Fibroblast of peridontal ligament (primary cell): Measurements from ENCODE around the gene MYL11.
"Not testable (repeated sequence)": the region's sequence is repeated elsewhere in the genome, so short reads cannot be mapped to it uniquely, and the experiment has no call there.

Experiments
- DNase-seq: peaks from one replicate; pipeline ENCODE4 v3.0.0-alpha.2; 2010; ENCODE audit errors: extremely low read depth

MYL11 gene

DNA sequence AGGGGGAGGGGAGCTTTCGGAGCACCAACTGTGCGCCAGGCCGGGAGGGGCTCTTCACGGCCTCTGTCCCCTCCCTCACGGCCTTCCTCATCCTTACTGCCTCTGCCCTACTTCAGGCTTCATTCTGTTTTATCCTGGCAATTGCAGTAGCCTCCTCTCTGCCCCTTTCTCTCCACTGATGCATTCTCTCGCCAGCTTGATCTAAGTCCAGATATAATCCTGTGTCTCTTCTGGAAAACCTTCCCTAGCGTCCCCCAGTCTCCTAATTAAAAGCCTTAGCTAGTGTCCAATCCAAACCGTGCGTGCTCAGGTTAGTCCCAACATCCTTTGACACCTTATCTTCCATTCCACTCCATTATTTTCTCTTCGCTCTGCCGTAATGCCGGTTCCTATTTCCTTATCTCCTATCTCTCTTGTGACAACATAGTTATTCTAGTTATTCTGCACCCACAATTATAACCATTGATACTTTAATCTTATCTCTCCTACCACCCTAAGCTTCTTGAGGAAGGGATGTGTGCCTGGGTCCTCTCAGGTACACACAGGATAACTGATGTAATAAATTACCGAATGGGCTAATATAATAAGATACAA lies 21.5 kb downstream of the MYL11 start:
- no peak for DNase-seq

GRCh38 chr16:30396627-30397026 lies 22.0 kb downstream of the MYL11 start:
- DNase-seq, result not testable (repeated sequence)

DNA sequence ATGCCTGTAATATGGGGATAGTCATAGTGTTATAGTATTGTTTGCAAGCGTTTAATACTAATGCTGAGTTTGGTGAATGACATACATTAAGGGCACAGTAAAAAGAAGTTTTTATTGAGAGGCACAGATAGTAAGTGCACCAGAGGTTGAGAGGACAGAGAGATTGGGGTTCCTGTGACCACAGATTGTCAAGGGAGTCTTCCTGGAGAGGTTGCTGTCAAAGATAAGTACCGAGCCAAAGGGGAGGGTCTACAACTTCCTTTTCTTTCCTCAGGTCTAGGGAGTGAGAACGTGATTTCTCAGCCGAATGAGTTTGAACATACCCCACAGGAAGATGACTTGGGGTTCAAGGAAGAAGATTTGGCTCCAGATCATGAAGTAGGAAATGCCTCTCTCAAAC lies 22.5 kb downstream of the MYL11 start:
- DNase-seq, result no peak

DNA sequence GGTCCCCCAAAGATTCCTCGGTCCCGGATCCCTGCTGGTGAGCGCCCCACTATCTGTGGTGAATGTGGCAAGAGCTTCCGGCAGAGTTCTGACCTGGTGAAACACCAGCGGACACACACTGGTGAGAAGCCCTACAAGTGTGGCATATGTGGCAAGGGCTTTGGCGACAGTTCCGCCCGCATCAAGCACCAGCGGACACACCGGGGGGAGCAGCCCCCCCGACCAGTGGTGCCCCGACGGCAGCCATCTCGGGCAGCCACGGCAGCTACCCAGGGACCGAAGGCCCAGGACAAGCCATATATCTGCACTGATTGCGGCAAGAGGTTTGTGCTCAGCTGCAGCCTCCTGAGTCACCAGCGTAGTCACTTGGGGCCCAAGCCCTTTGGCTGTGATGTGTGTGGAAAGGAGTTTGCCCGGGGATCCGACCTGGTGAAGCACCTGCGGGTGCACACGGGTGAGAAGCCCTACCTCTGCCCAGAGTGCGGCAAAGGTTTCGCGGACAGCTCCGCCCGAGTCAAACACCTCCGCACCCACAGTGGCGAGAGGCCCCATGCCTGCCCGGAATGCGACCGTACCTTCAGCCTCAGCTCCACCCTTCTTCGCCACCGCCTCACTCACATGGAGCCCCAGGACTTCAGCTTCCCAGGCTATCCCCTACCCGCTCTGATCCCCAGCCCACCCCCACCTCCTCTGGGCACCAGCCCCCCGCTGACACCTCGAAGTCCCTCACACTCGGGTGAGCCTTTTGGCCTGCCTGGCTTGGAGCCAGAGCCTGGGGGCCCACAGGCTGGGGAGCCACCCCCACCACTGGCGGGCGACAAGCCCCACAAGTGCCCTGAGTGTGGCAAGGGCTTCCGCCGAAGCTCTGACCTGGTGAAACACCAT lies 23.4 kb downstream of the MYL11 start:
- DNase-seq, result no peak

GRCh38 chr16:30398661-30399434 lies 24.2 kb downstream of the MYL11 start:
- DNase-seq, result no peak

GRCh38 chr16:30399435-30400186 lies 25.0 kb downstream of the MYL11 start:
- DNase-seq, result no peak

GRCh38 chr16:30401768-30402425 lies 27.3 kb downstream of the MYL11 start:
- no peak for DNase-seq

DNA sequence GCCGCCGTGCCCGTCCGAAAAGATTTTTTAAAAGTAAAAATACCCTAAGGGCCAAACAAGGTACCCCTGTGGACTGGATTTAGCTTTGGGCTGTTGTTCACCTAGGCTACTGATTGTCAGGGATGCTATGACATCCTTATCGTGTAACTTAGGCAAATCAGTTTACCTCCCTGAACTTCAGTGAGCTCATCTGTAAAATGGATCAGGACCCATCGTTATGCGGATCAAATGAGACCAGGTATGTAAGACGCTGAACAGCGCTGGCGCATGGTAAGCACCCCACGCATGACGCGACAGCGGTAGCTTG lies 32.1 kb downstream of the MYL11 start:
- no peak for DNase-seq

DNA sequence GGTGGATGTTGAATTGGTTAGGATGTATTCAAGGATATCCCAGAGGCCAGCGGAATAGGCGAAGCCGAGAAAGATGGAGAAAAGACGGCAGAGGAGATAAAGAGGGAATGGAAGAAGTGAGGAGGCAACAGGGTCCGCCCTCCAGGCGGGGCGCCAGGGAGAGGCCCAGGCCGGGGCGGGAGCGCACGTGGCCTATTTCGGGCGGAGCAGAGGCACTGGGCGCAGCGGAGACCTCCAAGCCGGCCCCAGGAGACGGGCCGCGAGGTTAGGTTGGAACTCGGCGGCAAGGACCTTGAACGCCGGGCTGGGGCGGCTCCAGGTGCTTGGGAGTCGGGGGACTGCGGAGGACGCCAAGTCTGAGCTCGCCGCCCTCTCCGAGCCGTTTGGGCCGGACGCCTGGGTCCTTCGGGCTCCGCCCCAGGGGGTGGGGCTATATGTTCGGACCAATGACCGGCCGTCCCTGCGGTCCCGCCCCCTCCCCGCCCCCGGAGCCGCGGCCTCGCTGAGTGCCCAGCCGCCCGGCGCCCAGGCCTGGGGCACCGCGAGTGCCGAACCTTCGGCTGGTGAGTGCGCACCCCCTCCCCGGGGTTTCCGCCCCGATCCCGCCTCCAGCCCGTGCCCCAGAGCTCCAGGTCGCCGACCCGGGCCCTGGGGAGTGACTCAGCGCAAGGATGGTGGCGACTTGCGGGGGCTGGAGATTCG lies 32.7 kb downstream of the MYL11 start, which contains the start of gene ZNF771:
TSS of gene ZNF771 (plus strand) at position 505 of the 702 bp plus-strand sequence. CDS start 448 bp downstream, outside the sequence.
- peak; percentile 81 for DNase-seq

DNA sequence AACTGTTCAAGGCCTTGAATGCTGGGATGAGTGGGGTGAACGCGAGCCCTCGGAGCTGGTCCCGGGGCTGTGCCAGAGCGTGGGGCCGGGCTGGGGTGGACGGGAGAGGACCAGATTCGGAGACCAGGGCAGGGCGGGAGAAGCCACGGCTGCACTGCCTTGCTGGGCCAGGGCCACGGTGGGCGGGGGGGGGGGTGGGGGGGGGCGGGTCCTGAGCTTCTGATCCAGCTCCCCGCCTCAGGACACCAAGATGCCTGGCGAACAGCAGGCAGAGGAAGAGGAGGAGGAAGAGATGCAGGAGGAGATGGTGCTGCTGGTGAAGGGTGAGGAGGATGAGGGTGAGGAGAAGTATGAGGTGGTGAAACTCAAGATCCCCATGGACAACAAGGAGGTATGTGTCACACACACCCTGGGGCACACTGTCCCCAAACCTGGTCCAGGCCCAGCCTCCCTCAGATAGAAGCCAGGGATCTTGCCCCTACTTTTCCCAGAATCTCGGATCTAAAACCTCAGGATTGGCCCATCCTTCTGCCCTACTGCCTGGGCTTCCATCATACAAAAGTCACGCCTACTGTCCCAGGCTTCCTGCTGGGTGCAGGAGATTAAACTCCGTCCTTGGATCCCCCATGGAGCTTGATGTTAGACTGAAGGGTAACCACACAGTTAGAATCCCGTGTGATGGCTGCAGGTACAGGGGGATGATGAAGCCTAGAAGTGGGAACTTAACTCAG lies 33.4 kb downstream of the MYL11 start:
- DNase-seq, result no peak

GRCh38 chr16:30409125-30410060 lies 34.8 kb downstream of the MYL11 start:
- DNase-seq, result peak; percentile 84

GRCh38 chr16:30413112-30413806 lies 38.7 kb downstream of the MYL11 start:
- DNase-seq, result no peak

DNA sequence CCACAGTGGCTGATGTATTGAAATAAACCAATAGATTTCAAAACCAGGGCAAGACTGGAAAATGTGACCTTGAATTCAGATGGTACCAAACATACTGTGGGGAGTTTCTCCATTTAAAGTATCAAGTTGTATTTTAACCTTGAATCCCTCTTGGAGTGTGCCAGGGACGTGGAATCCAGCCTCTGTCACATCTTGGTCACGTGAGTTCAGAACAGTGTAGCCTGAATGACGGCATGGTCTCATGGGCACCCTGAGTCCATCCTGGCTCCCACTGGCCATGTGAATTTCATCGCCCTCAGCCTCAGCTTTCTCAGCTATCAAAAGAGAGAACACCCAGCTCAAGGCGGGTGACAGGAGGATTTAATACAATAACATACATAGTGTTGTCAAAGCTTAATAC lies 39.6 kb downstream of the MYL11 start:
- DNase-seq, result no peak

- DNase-seq, result no peak
These were observed 41.5 kb downstream of the MYL11 start for GRCh38 chr16:30416047-30416603.

DNA sequence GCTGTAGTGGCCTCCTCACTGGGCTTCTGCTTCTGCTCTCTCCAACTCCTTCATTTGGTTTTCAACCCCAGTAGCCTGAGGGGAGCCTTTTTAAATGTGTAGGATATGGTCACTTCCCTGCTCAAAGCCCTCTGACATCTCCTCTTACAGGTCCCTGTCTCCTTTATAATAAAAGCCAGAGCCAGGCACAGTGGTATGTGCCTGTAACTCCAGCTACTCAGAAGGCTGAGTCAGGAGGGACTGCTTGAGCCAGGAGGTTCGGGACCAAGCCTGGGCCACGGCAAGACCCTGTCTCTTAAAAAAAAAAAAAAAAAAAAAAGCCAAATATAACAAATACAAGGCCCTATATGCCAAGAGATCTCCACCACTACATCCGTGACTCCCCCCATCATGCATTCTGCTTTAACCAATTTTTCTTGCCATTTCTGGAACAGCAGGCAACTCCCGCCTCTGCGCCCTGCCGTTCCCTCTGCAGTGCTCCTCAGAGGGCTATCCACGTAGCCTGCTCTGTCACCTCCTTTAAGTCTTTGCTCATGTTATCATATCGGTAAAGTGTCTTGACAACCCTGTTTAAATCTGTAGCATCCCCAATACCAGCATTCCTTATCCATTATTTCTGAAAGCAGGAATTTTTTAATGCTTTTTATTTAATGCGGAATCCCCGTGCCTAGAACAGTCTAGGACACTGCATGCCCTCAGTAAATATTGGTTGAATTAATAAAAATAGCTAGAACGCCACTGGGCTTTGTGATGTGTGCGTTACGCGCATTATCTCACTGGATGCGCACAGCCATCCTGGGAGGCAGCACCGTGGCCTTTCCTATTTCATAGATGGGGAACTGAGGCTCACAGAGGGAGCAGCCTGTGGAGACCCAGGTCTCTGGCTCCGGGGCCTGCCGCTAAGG lies 42.3 kb downstream of the MYL11 start:
- no peak for DNase-seq

DNA sequence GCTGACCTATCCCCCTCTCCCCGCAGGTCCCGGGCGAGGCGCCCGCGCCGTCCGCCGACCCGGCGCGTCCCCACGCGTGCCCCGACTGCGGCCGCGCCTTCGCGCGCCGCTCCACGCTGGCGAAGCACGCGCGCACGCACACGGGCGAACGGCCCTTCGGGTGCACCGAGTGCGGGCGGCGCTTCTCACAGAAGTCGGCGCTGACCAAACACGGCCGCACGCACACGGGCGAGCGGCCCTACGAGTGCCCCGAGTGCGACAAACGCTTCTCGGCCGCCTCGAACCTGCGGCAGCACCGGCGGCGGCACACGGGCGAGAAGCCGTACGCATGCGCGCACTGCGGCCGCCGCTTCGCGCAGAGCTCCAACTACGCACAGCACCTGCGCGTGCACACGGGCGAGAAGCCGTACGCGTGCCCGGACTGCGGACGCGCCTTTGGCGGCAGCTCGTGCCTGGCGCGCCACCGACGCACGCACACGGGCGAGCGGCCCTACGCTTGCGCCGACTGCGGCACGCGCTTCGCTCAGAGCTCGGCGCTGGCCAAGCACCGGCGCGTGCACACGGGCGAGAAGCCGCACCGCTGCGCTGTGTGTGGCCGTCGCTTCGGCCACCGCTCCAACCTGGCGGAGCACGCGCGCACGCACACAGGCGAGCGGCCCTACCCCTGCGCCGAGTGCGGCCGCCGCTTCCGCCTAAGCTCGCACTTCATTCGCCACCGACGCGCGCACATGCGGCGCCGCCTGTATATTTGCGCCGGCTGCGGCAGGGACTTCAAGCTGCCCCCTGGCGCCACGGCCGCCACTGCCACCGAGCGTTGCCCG lies 43.1 kb downstream of the MYL11 start:
- DNase-seq, result peak; percentile 78
